ENCODE measurements around the gene VAMP8. TPM values are rescaled to one million over a fixed set of nuclear protein-coding genes. Genes with fewer than 3 reads are reported as not detected.

VAMP8 gene
- total RNA-seq, 1 donor from 2014 or later: 0.52 TPM

DNA sequence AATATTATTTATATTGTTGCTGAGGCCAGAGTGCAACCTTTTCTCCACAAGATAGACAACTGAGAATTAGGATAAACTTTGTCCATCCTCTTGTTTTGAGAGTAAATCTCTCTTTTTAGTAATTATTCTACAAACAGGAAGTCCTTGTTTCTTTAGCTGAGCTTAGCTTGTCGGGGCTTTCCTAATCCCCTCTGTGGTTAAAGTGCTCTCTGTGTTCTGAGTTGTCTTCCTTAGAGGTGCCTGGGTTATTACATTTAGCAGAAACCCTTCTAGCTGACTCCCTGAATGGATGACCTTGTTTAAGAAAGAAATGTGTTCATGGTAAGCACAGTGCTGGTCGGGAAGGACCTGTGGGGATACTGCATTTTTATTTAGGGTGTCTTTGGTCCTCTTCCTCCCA lies 51.3 kb downstream of the VAMP8 start:
- H3K27me3 Mint-ChIP-seq (ENCODE audit: insufficient read depth, low read depth): no peaks in the 10 kb centered on the region
- DNase-seq (ENCODE audit: low spot score): no peak
- no peaks in the 10 kb centered on the region for H3K9me3 ChIP-seq (ENCODE audit: low read depth)
- no peaks in the 10 kb centered on the region for H3K79me2 ChIP-seq (ENCODE audit: low read depth)
- H3K36me3 ChIP-seq: peaks cover 11% of the 10 kb centered on the region
- H2AFZ ChIP-seq (replicated peaks): no peak overlapping the region
- TF ChIP-seq EZH2 (IDR thresholded peaks at IDR 0.05) (no peak), EZH2phosphoT487 (IDR thresholded peaks at IDR 0.05) (no peak)
- TF ChIP-seq, protein P1, sequence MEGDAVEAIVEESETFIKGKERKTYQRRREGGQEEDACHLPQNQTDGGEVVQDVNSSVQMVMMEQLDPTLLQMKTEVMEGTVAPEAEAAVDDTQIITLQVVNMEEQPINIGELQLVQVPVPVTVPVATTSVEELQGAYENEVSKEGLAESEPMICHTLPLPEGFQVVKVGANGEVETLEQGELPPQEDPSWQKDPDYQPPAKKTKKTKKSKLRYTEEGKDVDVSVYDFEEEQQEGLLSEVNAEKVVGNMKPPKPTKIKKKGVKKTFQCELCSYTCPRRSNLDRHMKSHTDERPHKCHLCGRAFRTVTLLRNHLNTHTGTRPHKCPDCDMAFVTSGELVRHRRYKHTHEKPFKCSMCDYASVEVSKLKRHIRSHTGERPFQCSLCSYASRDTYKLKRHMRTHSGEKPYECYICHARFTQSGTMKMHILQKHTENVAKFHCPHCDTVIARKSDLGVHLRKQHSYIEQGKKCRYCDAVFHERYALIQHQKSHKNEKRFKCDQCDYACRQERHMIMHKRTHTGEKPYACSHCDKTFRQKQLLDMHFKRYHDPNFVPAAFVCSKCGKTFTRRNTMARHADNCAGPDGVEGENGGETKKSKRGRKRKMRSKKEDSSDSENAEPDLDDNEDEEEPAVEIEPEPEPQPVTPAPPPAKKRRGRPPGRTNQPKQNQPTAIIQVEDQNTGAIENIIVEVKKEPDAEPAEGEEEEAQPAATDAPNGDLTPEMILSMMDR (IDR thresholded peaks at IDR 0.05): no peak
- no peak overlapping the region for H3K27ac ChIP-seq
- H4K20me1 ChIP-seq (ENCODE audit: low read depth): no peaks in the 10 kb centered on the region
- no peaks in the 10 kb centered on the region for H3K9me3 Mint-ChIP-seq
- no peaks in the 10 kb centered on the region for H3F3A ChIP-seq (ENCODE audit: low read depth)
- H3K27me3 ChIP-seq: no peaks in the 10 kb centered on the region
- H3K4me3 Mint-ChIP-seq: no peak overlapping the region
- H3K4me1 Mint-ChIP-seq: no peaks in the 10 kb centered on the region
- no peak overlapping the region for H3K4me2 ChIP-seq
- H3K4me1 ChIP-seq: no peaks in the 10 kb centered on the region
- no peak overlapping the region for H3K4me3 ChIP-seq
- no peak overlapping the region for H3K27ac Mint-ChIP-seq
- H3K36me3 Mint-ChIP-seq: peaks cover 36% of the 10 kb centered on the region
- H3K9ac ChIP-seq: no peak overlapping the region

DNA sequence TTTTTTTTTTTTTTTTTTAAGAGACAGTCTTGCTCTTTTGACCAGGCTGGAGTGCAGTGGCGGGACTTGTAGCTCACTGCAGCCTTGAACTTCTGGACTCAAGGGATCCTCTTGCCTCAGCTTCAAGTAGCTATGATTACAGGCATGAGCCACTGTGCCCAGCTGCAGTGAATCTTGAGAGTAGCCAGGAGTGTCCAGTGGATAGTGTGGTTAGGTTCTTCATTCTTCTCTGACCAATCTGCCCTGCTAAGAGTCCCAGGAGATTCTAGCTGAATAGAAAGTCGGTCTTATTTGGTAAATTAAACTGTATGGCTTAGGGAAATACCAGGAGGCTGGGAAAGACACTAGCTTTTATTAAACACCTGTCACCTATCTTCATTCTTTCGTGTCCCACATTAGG lies 53.9 kb downstream of the VAMP8 start:
- no peaks in the 10 kb centered on the region for H3K4me1 Mint-ChIP-seq
- Histone ChIP-seq H3K9ac (no peak overlapping the region), H3K4me2 (no peak overlapping the region), H2AFZ (replicated peaks) (no peak overlapping the region), H3K27me3 (no peaks in the 10 kb centered on the region), H3K9me3 (ENCODE audit: low read depth) (no peaks in the 10 kb centered on the region), H3K79me2 (ENCODE audit: low read depth) (no peaks in the 10 kb centered on the region), H3K27ac (no peak overlapping the region), H3K4me1 (no peaks in the 10 kb centered on the region), H3K36me3 (peaks cover 6% of the 10 kb centered on the region), H3F3A (ENCODE audit: low read depth) (peaks cover 9% of the 10 kb centered on the region), H3K4me3 (no peak overlapping the region), H4K20me1 (ENCODE audit: low read depth) (no peaks in the 10 kb centered on the region)
- H3K4me3 Mint-ChIP-seq: no peak overlapping the region
- H3K27me3 Mint-ChIP-seq (ENCODE audit: insufficient read depth, low read depth): no peaks in the 10 kb centered on the region
- TF ChIP-seq, protein P1 (IDR thresholded peaks at IDR 0.05): no peak
- no peak for TF ChIP-seq EZH2phosphoT487 (IDR thresholded peaks at IDR 0.05)
- no peak for DNase-seq (ENCODE audit: low spot score)
- peaks cover 37% of the 10 kb centered on the region for H3K36me3 Mint-ChIP-seq
- no peaks in the 10 kb centered on the region for H3K9me3 Mint-ChIP-seq
- no peak overlapping the region for H3K27ac Mint-ChIP-seq

Small RNAs within 50 kb of the gene (small RNA-seq; reads per million reads assigned to genes)
- not detected for gene RN7SL126P

Other genes starting within 250 kb of the VAMP8 start
- gene TGOLN2, start 249.6 kb upstream of the VAMP8 start, total RNA-seq (ENCODE audit: low replicate concordance): 28.5 and 31.9 TPM in 2 replicates
- 13.3 and 19.0 TPM in 2 replicates for gene RETSAT, start 223.1 kb upstream of the VAMP8 start, total RNA-seq (ENCODE audit: low replicate concordance)
- 21.5 and 28.1 TPM in 2 replicates for gene ELMOD3, start 222.8 kb upstream of the VAMP8 start, total RNA-seq (ENCODE audit: low replicate concordance)
- 23.9 TPM in 2 replicates for gene CAPG, start 167.2 kb upstream of the VAMP8 start, total RNA-seq (ENCODE audit: low replicate concordance)
- 0.07 and 0.74 TPM in 2 replicates for gene SH2D6, start 158.9 kb upstream of the VAMP8 start, total RNA-seq (ENCODE audit: low replicate concordance)
- gene MAT2A, start 38.4 kb upstream of the VAMP8 start, total RNA-seq (ENCODE audit: low replicate concordance): 180 and 221 TPM in 2 replicates
- 29.7 and 41.7 TPM in 2 replicates for gene GGCX, start 16.1 kb upstream of the VAMP8 start, total RNA-seq (ENCODE audit: low replicate concordance)
- gene VAMP5, start 6.8 kb downstream of the VAMP8 start, total RNA-seq (ENCODE audit: low replicate concordance): not detected in 2 replicates
- 81.3 and 113 TPM in 2 replicates for gene RNF181, start 18.2 kb downstream of the VAMP8 start, total RNA-seq (ENCODE audit: low replicate concordance)
- 7.2 and 12.5 TPM in 2 replicates for gene TMEM150A, start 25.1 kb downstream of the VAMP8 start, total RNA-seq (ENCODE audit: low replicate concordance)
- 31.1 and 47.6 TPM in 2 replicates for gene C2orf68, start 34.5 kb downstream of the VAMP8 start, total RNA-seq (ENCODE audit: low replicate concordance)
- gene USP39, start 38.6 kb downstream of the VAMP8 start, total RNA-seq (ENCODE audit: low replicate concordance): 85.3 and 87.3 TPM in 2 replicates
- gene SFTPB, start 90.6 kb downstream of the VAMP8 start, total RNA-seq (ENCODE audit: low replicate concordance): not detected in 2 replicates
- 0.65 TPM in 1 of 2 replicates, not detected in the other for gene GNLY, start 116.8 kb downstream of the VAMP8 start, total RNA-seq (ENCODE audit: low replicate concordance)
- 0.43 TPM in 1 of 2 replicates, not detected in the other for gene ATOH8, start 176.4 kb downstream of the VAMP8 start, total RNA-seq (ENCODE audit: low replicate concordance)

Measured in neural progenitor cell (in vitro differentiated cells).